HG03342 (cell line): Measurements from ENCODE around the gene UBE2R2.
"Not testable (repeated sequence)": the region's sequence is repeated elsewhere in the genome, so short reads cannot be mapped to it uniquely, and the experiment has no call there.

Source experiments
- ATAC-seq: cut with Tn5 transposase; IDR thresholded peaks from one replicate; pipeline ENCODE4 v1.9.1; 2021; ENCODE audit warnings: mild to moderate bottlenecking, moderate library complexity; ENCODE audit not compliant: unreplicated experiment

Gene UBE2R2

GRCh38 chr9:33798545-33798944, 18.4 kb upstream of the UBE2R2 start:
- no peak for ATAC-seq

GRCh38 chr9:33799928-33800704, 16.8 kb upstream of the UBE2R2 start:
- no peak for ATAC-seq

- no peak for ATAC-seq
Measured at GRCh38 chr9:33800886-33801285, 16.1 kb upstream of the UBE2R2 start.

GRCh38 chr9:33801943-33802500, 14.9 kb upstream of the UBE2R2 start:
- ATAC-seq, result not testable (repeated sequence)

DNA sequence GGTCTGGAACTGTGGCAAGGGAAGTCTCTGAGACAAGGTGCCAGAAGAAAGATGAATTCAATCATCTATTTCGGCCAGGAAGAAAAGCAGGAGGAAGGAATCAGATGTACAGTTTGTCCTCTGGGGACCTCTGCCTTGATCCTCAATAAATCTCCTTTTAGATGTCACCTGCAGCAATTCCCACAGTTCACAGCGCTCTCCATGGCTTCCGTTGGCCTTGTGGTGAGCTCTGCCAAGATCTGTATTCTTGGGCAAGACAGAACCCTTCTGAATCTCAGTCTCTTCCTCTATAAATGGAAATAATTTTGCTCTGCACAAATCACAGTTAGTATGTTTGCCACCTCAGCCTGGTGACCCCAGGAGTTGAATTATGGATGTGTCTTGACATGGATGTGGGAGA, 12.8 kb upstream of the UBE2R2 start:
- not testable (repeated sequence) for ATAC-seq

- not testable (repeated sequence) for ATAC-seq
Measured at GRCh38 chr9:33807156-33807555, 9.8 kb upstream of the UBE2R2 start.

- ATAC-seq, result not testable (repeated sequence)
Measured at GRCh38 chr9:33808979-33809322, 8.0 kb upstream of the UBE2R2 start.

- no peak for ATAC-seq
Measured at GRCh38 chr9:33809506-33809905, 7.5 kb upstream of the UBE2R2 start.

DNA sequence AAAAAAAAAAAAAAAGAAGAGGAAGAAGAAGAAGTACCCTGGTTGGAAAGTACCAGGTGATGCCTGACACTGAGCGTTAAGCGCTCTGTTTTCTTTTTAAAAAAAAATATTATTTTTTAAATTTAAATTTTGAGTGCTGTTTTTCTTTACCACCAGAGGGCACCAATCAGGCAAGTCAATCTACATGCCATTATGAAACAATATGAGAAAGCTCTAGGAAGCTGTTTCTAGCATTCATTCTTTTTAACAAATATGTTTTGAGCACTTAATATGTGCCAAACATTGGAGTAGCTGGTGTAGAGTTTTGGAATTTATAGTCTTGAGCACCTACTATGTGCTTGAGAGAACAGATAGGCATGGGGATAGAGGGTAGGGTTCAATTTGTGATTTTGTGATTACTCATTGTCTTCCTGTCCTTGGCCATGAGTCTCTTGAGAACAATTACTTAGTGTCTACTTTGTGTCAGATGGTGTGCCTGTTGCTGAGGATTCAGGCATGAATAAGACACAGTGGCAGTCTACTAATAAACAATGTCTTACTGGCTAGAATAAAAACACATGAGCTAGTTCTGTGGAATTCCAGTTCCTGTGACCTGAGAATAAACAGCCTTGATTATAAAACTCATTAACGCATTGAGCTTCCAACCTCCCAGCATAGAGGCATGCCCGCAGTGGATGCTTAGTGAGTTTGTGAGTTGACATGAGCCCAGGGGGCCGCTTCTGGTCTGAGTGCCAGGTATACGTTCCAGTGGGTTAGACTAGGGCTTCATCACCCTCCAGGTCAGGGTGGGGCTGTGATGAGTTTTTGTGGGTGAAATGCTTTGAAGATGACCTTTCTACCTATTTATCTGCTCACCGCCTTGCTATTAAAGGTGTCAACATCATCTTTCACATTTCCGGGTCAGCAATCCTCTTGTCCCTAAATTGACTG, 3.0 kb upstream of the UBE2R2 start:
- ATAC-seq, result no peak

DNA sequence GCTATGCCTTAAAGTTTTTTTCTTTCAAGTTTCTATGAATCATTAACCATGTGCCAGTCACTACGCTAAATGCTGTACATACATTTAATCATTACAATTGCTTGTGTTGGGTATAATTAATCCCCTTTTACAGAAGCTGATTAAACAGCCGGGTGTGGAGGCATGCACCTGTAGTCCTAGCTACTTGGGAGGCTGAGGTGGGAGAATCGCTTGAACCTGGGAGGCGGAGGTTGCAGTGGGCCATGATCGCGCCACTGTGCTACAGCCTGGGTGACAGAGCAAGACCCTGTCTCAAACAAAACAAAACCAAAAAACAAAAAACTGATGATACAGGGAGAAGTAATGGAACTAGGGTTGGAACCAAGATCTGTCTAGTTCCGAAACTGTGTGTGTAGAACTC, 1.2 kb upstream of the UBE2R2 start:
- no peak for ATAC-seq

DNA sequence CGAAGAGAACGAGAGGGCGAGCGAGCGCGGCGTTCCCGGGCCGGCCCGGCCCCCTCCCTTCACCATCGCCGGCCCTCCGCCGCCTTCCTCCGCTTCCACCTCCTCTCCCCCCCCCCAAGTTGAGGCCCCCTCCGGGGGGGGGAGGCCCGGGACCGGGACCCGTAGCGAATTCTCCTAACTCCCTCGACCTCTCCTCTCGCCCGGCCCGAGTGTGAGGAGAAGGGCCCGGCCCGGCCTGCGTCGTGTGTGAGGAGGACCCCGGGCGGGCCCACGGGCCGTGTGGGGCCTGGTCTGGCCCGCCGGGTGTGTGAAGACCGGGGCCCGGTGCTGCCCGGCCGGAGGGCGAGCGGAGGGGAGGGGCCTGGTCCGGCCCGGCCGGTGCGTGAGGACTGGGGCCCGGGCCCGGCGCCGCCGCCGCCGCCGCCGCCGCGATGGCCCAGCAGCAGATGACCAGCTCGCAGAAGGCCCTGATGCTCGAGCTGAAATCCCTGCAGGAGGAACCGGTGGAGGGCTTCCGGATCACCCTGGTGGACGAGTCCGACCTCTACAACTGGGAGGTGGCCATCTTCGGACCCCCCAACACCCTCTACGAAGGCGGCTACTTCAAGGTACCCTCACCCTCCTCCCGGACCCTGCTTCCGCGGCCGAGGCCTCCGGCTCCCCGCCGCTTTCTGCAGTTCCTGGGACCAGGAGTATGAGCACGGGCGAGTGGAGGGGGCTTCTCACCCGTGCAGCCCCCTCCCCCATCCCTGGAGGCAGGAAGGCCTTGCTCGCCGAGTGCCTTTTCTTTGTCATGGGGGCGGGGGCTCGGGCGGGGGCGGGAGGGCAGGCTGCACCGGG, 587 bp downstream of the UBE2R2 start:
- peak; percentile 23 for ATAC-seq

DNA sequence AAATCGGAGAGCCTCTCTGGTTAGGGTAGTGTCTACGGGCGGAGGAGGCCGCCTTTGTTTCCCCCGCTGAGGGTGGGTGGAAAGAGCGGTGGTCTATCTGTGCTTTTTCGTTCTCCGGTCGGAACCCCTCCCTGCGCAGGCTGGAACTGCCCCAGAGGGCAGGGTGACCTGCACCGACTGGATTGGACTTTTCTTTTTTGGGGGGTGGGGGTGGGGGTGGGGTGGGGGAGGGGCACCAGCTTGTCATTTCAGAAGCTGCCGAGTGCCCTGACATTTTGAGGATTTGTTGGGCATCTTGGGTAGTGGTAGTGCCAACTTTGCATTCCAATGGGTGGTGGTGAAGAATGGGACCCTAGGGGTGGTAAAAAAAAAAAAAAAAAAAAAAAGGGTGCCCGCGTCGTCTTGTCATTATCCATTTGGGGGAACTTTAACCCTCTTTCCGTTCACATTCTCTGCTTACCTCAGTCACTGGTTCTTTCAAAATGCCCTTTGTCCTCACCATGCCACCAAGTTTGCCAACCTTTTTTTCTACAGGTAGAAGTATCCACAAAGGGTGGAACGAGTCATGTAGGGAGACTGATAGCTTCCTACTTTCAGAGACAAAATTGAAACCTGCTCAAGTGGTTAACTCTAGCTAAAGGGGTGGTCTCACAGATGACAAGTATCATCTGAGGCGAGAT, 1.3 kb downstream of the UBE2R2 start:
- ATAC-seq, result no peak

GRCh38 chr9:33818847-33819500, 2.0 kb downstream of the UBE2R2 start:
- ATAC-seq, result no peak

DNA sequence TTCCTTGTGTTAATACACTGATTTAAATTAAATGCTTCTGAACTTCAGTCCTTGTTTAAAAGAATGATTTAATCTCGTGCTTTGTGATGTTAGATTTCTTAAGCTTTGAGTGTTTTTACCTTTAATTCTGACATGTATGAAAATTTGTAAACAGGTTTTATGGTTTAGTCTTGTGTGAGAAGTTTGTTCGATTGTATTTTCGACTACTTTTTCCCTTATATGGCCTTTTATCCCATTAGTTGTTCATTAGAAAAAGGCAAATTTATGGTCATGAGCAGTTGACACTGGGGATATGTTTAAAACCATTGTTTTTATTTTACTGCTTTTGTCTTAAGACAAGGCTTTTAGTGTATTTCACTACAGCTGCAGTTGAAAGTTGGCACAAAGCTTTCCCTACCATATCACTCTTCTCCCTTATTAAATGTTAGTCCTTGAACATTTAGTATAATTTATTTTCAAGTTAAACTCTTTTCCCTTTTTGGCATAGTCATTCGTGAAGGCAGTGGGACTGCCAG, 3.3 kb downstream of the UBE2R2 start:
- ATAC-seq, result no peak

GRCh38 chr9:33823801-33824200, 6.8 kb downstream of the UBE2R2 start:
- ATAC-seq, result no peak

- not testable (repeated sequence) for ATAC-seq
Measured at GRCh38 chr9:33827285-33827684, 10.3 kb downstream of the UBE2R2 start.

- ATAC-seq, result not testable (repeated sequence)
Measured at GRCh38 chr9:33829641-33830230, 12.8 kb downstream of the UBE2R2 start.

- no peak for ATAC-seq
Measured at GRCh38 chr9:33835625-33836260, 18.8 kb downstream of the UBE2R2 start.

- ATAC-seq, result not testable (repeated sequence)
Measured at GRCh38 chr9:33836261-33836660, 19.3 kb downstream of the UBE2R2 start.
